ENCODE results near the gene ACTG1. TPM values are rescaled to one million over a fixed set of nuclear protein-coding genes. Genes with fewer than 3 reads are reported as not detected.

The ACTG1 gene
- total RNA-seq, 1 donor from 2014 or later = 5,342 TPM

DNA sequence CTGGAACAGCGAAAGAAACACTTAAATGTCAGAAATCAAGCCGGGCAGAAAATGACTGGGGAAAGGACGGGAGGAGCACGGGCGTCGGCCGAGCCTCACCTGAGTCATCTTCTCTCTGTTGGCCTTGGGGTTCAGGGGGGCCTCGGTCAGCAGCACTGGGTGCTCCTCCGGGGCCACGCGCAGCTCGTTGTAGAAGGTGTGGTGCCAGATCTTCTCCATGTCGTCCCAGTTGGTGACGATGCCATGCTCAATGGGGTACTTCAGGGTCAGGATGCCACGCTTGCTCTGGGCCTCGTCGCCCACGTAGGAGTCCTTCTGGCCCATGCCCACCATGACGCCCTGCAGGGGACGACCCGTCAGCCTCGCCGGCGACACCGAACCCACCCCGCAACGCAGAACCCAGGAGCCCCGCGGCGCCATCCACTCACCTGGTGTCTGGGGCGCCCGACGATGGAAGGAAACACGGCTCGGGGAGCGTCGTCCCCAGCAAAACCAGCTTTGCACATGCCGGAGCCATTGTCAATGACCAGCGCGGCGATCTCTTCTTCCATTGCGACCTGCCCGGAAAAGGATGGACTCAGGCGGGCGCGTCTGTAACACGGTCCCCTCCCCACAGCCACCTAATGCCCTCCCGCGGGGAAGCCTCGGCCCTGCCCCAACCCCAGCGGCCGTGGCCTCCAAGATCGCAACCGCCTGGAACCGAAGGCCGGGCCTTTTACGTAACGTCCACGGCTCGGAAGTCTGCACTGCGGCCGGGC, 616 bp downstream of the ACTG1 start:
- H3K27me3 Mint-ChIP-seq (ENCODE audit: unreplicated experiment) = peaks cover 38% of the 10 kb centered on the region
- peaks cover 38% of the 10 kb centered on the region for H3K9me3 Mint-ChIP-seq (ENCODE audit: unreplicated experiment)
- peak overlapping the region; percentile 100 for H3K4me3 Mint-ChIP-seq (ENCODE audit: unreplicated experiment)
- no peak for DNase-seq
- H3K36me3 Mint-ChIP-seq (ENCODE audit: unreplicated experiment) = peaks cover 29% of the 10 kb centered on the region
- H3K27ac Mint-ChIP-seq (ENCODE audit: unreplicated experiment) = peak overlapping the region; percentile 91
- TF ChIP-seq, protein P1, sequence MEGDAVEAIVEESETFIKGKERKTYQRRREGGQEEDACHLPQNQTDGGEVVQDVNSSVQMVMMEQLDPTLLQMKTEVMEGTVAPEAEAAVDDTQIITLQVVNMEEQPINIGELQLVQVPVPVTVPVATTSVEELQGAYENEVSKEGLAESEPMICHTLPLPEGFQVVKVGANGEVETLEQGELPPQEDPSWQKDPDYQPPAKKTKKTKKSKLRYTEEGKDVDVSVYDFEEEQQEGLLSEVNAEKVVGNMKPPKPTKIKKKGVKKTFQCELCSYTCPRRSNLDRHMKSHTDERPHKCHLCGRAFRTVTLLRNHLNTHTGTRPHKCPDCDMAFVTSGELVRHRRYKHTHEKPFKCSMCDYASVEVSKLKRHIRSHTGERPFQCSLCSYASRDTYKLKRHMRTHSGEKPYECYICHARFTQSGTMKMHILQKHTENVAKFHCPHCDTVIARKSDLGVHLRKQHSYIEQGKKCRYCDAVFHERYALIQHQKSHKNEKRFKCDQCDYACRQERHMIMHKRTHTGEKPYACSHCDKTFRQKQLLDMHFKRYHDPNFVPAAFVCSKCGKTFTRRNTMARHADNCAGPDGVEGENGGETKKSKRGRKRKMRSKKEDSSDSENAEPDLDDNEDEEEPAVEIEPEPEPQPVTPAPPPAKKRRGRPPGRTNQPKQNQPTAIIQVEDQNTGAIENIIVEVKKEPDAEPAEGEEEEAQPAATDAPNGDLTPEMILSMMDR (IDR thresholded peaks at IDR 0.05; ENCODE audit: partially characterized antibody, unreplicated experiment) = no peak
- H3K4me1 Mint-ChIP-seq (ENCODE audit: low read depth, unreplicated experiment) = peaks cover 12% of the 10 kb centered on the region

DNA sequence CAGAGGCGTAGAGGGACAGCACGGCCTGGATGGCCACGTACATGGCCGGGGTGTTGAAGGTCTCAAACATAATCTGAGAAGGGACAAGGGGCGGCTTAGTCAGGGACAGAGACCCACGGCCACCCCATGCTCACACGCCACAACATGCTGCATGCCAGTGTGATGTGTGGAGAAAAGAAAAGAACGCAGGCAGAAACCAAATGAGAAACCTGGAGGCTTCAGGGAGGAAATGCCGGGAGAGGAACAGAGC, 1.1 kb downstream of the ACTG1 start:
- Mint-ChIP-seq H3K27me3 (ENCODE audit: unreplicated experiment) (peaks cover 38% of the 10 kb centered on the region), H3K4me3 (ENCODE audit: unreplicated experiment) (peak overlapping the region; percentile 100), H3K4me1 (ENCODE audit: low read depth, unreplicated experiment) (peaks cover 12% of the 10 kb centered on the region), H3K27ac (ENCODE audit: unreplicated experiment) (peak overlapping the region; percentile 91), H3K9me3 (ENCODE audit: unreplicated experiment) (peaks cover 38% of the 10 kb centered on the region), H3K36me3 (ENCODE audit: unreplicated experiment) (peaks cover 29% of the 10 kb centered on the region)
- DNase-seq = no peak
- TF ChIP-seq, protein P1 (IDR thresholded peaks at IDR 0.05; ENCODE audit: partially characterized antibody, unreplicated experiment) = no peak

DNA sequence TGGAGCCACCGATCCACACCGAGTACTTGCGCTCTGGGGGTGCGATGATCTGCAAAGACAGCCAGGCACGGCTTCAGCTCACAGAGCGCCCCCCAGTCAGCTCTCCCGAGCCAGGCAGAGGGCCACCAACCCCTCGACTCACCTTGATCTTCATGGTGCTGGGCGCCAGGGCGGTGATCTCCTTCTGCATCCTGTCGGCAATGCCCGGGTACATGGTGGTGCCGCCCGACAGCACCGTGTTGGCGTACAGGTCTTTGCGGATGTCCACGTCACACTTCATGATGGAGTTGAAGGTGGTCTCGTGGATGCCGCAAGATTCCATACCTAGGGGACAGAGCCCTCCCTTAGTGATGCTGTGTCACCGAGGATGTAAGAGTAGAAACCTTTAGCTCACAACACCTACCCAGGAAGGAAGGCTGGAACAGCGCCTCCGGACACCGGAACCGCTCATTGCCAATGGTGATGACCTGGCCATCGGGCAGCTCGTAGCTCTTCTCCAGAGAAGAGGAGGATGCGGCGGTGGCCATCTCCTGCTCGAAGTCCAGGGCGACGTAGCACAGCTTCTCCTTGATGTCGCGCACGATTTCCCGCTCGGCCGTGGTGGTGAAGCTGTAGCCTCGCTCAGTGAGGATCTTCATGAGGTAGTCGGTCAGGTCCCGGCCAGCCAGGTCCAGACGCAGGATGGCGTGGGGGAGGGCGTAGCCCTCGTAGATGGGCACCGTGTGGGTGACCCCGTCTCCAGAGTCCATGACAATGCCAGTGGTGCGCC, 1.6 kb downstream of the ACTG1 start:
- H3K36me3 Mint-ChIP-seq (ENCODE audit: unreplicated experiment) = peaks cover 29% of the 10 kb centered on the region
- DNase-seq = peak; percentile 34
- H3K27me3 Mint-ChIP-seq (ENCODE audit: unreplicated experiment) = peaks cover 37% of the 10 kb centered on the region
- TF ChIP-seq, protein P1 (IDR thresholded peaks at IDR 0.05; ENCODE audit: partially characterized antibody, unreplicated experiment) = no peak
- H3K9me3 Mint-ChIP-seq (ENCODE audit: unreplicated experiment) = peaks cover 38% of the 10 kb centered on the region
- H3K4me3 Mint-ChIP-seq (ENCODE audit: unreplicated experiment) = peak overlapping the region; percentile 100
- peaks cover 9% of the 10 kb centered on the region for H3K4me1 Mint-ChIP-seq (ENCODE audit: low read depth, unreplicated experiment)
- H3K27ac Mint-ChIP-seq (ENCODE audit: unreplicated experiment) = peak overlapping the region; percentile 91

DNA sequence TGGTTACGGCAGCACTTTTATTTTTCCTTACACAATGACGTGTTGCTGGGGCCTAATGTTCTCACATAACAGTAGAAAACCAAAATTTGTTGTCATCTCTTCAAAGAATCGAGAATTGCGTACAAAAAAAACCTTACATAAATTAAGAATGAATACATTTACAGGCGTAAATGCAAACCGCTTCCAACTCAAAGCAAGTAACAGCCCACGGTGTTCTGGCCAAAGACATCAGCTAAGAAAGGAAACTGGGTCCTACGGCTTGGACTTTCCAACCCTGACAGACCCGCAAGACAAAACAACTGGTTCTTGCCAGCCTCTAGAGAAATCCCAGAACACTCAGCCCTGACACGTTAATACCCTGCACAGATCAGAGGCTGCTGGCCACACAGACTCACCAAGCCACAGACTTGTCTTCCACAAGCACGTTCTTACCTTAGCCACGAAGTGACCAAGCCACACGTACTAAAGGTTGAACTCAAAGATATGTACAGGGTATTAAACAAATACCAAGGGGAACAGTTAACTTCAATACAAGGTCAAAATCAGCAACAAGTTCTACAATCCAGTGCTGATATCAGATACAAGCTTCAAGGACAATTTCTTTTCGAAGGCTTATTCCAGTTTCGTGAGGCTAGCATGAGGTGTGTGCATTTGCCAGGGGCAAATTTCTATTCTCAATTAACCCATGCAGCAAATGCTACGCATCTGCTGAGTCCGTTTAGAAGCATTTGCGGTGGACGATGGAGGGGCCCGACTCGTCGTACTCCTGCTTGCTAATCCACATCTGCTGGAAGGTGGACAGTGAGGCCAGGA, 2.4 kb downstream of the ACTG1 start:
- Mint-ChIP-seq H3K36me3 (ENCODE audit: unreplicated experiment) (peaks cover 29% of the 10 kb centered on the region), H3K4me3 (ENCODE audit: unreplicated experiment) (peak overlapping the region; percentile 100), H3K4me1 (ENCODE audit: low read depth, unreplicated experiment) (peaks cover 9% of the 10 kb centered on the region), H3K27me3 (ENCODE audit: unreplicated experiment) (peaks cover 33% of the 10 kb centered on the region), H3K9me3 (ENCODE audit: unreplicated experiment) (peaks cover 36% of the 10 kb centered on the region), H3K27ac (ENCODE audit: unreplicated experiment) (peak overlapping the region; percentile 91)
- no peak for DNase-seq
- TF ChIP-seq, protein P1 (IDR thresholded peaks at IDR 0.05; ENCODE audit: partially characterized antibody, unreplicated experiment) = no peak
